T-helper 2 cell (primary cell): ENCODE results near the gene ZNF212.

ENCODE experiments used
- DNase-seq, 5 experiments: peaks; one replicate each; pipeline versions ENCODE4 v3.0.0 to v3.0.0-alpha.2; 2012 to 2022

ZNF212 gene

DNA sequence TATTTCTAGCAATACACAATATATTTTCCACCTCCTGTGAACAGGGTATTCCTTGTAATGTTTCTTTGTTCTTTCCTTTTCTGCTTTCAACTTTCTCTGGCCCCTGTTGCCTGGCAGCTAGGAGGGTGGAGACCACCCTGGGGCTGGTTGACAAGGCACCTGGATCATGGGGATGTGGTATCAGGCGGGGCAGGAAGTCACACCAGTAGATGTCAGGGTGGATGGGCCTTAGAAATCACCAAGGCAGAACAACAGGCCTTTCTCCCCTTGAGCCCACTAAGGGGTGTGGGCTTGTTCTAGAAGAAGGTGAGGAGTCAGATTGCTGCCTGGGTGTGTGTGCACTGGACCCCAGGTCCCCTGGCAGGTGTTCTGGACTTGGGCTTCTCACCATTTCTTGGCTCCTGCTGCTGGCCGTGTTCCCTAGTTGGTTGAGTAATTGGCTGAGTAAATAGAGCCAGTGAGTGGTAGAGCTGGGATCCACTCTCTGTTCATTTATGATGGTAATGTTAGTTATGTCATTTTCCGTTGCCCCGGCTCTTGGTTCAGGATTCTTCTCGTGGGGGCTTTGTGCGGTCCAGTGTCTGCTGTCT lies 47.5 kb downstream of the ZNF212 start:
- DNase-seq = peak in 1 of 5 experiments; percentile 34

DNA sequence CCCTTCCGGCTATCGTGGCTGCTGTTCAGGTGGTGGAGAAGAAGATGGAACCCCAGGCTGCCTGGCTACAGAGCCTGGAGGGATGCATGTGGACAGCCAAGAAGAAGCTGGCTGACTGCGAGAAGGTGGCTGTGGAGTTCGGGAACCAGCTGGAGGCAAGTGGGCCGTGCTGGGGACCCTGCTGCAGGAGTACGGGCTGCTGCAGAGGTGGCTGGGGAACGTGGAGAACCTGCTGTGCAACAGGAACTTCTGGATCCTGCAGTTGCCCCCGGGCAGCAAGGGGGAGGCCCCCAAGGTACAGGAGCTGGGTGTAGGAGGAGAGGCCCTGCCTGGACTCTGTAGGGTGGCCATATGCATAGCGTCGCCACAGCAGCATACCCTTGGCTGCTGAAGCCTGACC lies 48.2 kb downstream of the ZNF212 start:
- no peak for DNase-seq

DNA sequence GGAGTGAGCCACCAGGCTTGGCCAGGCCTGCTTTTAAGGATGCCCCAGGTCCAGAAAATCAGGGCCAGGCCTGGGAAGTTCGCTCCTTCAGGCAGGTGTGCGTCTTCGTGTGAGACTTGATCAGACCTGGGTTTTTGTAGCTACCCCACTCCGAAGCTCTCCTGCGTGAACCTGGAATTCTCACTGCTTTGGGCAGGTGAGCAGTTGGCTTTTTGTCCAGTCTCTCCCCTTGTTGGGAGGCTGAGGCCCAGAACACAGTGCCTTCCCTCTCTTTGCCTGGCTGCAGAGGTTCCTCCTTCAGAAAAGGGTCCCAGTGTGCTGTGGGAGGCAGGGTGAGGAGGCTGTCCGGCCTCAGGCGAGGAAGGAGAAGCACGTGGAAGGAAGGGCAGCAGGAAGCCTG lies 49.8 kb downstream of the ZNF212 start:
- DNase-seq = no peak

DNA sequence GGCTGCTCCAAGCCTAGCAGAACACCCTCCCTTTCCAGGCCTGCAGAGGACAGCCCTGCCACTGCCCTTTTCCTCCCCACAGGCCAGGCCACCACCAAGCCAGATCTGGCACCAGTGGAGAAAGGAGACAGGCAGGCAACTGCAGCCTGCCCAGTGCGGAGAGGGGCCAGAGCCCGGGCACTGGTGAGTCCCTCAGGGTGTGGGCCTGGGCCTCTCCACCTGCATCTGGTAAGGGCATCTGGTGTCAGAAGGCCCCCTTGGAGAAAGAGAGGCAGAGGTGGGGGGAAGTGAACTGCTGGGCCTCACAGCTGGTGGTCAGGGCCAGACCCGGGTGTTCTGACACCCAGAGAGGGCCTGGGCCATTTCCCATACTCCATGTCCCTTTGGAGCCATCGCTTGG lies 50.4 kb downstream of the ZNF212 start:
- no peak for DNase-seq

DNA sequence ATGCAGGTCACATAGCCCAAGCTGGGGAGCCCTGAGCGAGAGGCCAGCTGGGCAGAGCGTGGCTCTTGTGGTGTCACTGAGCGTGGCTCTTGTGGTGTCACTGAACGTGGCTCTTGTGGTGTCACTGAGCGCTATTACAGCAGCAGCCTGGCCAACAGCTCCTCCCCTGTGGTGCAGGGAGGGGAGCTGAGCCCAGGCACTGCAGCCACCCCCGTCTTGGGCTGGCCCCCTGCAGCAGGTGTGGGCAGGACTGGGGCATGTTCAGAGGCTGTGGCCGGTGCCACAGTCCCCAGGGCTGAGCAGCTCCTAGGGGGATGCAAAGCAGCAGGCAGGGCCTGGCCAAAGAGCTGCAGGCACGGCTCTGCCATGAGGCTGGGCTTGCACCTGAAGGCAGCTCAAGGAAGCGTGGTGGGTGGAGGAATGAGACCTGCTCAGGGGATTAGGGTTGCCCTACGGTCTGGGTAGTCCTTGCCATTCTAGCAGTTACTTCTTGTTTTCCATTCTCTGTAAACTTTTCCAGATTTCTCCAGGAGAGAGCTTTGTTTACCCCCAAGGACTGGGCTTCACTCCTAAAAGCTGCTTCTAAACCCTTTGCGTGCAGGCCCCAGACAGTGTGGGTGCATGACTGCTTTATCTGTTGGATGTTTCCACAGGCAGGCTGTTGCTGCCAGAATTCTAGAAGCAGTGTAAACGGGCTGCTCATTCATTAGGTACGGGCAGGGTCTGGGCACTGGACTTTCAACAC lies 51.8 kb downstream of the ZNF212 start:
- DNase-seq = peak in 1 of 5 experiments; percentile 74

DNA sequence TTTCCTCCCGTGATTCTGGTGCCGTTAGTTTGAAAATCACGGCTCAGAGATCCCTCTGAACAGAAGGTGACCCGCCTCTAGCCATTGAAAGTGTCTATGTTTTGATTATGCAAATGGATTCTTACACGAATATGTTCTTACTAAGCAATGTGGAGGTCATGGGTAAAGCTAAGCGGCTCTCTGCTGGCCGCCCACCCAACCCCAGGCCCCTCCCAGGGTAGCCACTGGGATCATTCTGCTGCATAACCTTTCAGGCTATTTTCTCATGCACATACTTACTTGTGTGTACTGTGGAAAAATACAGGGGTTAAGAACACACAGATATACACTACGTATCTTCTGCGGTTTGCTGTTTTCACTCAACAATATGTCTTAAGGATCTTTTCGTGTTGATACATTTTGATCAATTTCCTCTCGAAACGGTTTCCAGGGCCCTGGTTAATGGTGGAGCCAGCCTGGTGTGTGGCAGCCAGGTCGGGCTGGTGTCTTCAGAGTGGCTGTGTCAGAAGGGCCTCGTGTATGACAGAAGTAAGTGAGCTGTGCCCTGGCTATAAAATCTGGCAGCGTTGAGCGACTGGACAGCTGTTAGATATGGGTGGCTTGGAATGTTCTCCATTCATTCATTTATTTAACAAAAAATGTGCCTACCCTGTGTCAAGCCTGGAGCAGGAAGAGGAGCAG lies 52.5 kb downstream of the ZNF212 start:
- DNase-seq = no peak

DNA sequence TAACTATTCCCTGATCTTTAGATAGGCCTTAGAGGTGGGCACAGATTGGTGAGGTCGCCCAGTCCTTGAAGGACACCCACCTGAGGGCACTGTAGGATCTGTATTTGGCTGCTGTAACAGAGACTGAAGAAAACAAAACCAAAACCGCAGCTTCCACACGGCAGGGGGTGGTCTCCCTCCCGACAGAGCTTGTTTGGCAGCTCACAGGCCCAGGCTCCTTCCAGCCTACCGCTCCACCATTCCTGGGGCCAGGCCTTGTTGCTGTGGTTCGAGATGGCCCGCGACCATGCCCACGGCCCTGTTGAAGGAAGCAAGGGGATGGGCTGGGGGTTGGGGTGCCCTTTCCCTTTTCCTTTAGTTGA lies 53.0 kb downstream of the ZNF212 start:
- no peak for DNase-seq

DNA sequence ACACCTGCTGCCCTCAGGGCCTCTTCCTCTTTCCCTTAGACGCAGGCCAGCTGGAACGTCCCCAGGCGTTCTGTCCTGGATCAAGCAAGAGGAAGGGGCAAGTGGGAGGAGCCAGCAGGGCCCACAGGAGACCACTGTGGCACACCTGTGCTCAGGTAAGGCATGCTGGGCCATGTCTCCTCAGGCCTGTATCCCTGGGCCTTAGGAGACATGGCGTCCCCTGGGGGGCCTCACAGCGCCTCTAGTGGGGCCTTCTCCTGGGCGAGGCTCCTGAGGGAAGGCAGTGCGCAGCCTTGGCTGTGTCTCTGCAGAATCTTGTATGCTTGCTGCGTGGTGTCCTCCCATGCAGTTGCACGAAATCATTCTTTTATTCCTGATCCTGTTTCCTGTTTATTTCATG lies 53.9 kb downstream of the ZNF212 start:
- DNase-seq = no peak

DNA sequence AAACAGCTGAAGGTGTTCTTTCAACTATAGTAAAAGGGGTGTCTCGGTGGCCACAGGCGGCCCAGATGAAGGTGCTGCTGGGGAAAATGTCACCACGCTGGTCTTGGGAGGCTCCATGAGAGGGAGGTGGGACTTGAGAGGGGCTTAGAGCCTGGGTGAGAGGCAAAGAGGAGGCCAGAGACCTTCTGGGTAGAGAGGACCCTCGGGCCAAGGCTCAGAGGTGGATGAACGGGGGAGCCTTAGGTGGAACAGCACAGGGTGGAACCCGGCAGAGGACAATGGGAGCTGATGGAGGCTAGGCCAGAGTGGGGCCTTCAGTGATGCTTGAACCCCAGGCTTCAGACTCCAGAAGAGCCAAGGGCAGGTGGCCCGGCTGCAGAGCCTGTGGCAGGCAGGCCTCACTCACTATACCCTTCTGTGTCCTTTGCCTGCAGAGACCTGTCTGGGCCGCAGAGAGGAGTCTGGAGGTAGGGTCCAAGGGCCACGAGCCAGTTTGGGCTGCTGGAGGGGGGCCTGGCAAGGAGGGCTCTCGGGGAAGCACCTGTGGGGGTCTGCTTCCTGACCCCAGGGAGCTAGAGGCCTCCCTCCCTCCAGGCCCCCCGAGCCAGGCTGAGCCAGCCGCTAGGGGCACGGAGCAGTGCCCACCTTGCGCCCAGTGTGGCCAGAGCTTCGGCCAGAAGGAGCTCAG lies 54.6 kb downstream of the ZNF212 start:
- no peak for DNase-seq

DNA sequence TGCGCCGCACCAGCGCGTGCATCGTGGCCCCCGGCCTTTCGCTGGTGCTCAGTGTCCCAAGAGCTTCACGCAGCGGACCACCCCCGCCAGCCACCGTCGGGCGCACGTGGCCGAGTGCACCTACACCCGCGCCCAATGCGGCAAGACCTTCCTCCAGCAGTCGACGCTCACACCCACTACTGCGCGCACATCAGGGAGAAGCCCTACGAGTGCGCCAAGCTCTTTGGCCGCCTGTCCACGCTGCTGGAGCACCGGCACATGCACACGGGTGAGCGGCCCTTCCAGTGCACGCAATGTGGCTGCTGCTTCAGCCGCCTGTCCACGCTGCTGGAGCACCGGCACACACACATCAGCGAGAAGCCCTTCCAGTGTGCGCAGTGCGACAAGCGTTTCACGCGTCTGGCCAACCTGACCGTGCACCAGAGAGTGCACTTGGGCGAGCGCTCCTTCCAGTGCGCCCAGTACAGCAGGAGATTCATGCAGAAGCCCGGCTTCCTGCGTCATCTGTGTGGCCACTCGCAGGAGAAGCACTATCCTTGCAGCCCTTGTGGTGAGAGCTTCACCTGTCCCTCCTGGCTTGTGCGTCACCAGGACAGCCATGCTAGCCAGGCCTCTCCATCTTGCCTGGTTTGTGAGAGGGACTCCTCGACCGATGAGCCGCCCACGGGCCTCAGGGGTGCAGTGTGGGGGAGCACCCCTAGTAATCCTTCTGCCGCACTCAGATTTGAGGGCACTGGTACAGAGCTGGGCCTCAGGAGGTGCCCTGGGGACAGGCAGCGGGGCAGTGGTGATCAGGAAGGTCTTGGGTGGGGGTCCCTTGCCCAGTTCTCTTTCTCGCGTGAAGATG lies 55.4 kb downstream of the ZNF212 start:
- DNase-seq = no peak

DNA sequence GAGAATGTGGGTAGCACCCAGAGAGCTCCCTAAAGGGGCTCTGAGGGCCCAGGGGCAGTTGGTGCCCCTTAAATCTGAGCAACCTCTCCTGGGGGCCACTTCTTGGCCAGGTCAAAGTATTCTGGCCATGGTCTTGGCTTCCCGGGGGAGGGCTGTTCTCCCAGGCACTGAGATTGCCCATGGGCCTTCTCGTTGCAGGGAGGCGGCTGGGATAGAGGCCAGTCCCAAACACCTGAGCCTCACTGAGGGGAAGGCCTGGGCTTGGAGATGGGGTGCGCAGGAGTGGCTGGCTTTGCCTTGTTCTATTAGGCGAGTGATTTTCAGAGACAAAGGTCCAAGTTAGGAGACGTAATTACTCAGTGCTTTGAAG lies 56.0 kb downstream of the ZNF212 start:
- DNase-seq = no peak

DNA sequence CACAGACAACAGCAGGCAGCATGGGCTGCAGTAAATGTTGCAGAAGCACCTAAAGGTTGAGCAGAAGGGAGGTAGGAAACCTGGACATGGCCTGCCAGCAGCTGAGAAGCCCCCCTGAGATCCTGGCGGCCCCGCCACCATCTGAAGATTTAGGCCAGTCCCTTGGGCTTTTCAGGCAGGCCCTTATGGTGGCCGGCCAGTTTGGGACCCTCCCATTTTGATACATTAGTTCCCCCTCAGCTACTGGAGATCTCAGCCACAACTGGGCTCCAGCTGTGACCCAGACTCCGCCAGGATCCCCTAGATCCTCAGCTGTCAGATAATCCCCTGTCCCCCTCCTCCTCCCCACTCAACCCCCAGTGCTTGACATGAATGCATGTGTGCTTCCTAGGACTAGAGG lies 56.9 kb downstream of the ZNF212 start:
- DNase-seq = no peak

DNA sequence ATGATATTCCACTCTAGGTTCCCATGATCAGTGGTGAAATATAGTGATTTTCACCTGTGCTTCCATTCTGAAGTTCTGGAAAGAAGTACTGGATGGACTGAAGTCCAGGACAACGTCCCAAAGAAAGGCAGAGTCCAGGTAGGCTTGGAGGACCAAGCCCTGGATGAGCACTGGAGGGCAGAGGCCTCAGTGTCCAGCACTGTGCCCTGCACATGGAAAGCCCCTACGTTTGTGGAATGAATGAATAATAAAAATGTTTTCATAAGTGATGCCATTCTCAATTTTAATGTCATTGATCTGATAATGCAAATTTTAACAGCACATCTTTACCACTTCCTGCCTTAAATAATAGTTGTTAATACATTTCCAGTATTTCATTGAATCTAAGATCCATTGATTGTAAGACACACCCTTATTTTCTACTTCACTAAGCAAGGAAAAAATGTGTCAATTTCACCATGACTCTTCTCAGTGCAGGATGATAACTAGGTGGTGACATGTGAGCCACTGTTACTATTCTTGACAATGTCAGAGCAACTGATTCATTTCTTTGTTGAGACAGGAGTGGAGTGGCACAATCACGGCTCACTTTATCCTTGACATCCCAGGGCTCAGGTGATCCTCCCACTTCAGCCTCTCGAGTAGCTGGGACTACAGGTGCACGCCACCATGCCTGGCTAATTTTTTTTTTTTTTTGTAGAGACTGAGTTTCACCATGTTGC lies 57.7 kb downstream of the ZNF212 start:
- DNase-seq = no peak

DNA sequence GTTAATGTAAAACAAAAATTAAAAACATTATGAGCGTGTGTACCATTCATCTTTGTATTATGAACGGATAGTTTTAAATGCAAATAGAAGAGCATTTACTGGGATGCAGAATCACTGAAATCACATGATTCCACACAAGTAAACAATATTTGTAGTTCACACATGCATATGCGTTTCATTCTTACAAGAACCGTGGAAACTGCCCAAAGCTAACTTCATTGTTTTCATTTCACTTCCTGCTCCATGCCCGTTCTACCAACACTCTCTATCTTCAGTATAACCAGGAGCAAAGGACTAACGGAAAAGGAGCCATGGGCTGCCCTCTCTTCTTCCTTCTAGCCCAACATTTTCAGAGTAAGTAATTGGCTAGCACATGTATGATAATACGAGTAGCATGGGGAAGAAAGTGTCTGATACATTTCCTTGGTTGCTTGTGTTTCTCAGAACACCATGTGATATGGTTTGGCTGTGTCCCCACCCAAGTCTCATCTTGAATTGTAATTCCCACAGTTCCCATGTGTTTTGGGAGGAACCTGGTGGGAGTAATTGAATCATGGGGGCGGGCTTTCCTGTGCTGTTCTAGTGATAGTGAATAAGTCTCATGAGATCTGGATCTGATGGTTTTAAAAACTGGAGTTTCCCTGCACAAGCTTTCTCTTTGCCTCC lies 61.3 kb downstream of the ZNF212 start:
- no peak for DNase-seq

DNA sequence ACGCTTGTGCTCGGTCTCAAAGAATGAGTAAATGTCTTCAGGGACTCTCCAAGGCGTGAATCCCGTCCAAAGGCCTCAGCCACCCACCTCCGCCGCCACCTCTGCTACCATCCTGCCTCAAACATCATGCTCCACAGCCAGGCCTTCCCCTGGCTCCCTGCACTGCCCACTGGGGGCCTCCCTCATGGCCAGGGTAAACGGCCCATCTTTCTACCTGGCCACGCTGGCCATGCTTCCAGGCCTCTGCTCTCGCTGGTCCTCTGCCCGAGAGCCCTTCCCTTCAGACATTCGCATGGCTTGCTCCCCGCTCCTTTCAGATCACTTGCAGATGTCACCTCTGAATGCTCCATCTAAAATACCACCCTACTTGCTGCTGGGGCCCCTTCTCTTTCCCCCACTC lies 62.8 kb downstream of the ZNF212 start:
- DNase-seq = no peak

DNA sequence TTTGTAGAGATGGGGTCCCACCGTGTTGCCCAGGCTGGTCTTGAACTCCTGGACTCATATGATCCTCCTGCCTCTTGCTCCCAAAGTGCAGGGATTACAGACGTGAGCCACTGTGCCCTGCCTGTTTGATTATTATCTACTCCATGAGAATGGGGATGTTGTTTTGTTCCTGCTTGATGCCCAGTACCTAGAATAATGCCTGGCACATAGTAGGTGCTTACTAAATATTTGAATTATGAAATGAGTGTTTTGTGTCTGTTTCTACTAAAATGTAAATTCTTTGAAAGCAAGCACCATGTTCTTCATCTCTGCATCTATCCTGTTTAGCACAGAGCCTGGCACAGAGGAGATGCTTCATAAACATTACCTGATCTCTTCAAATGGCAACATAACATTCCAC lies 63.4 kb downstream of the ZNF212 start:
- DNase-seq = no peak

DNA sequence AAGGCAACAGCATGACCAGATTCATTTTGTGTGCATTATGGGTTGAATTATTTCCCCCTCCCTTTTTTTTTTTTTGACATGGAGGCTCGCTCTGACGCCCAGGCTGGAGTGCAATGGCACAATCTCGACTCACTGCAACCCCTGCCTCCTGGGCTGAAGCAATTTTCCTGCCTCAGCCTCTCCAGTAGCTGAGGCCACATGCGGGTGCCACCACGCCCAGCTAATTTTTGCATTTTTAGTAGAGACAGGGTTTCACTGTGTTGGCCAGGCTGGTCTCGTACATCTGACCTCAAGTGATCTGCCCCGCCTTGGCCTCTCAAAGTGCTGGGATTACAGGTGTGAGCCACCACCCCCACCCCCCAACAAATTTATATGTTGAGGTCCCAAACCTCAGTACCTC lies 64.6 kb downstream of the ZNF212 start:
- no peak for DNase-seq
